Measurements from ENCODE around the gene KATNAL2. TPM values are rescaled to one million over a fixed set of nuclear protein-coding genes. Genes with fewer than 3 reads are reported as not detected.
A peak's percentile ranks its signal among the peaks of the same experiment; 100 is the strongest.

Gene KATNAL2
- polyA plus RNA-seq (ENCODE audit: insufficient read length), result 12.8 TPM

GRCh38 chr18:46917108-46917802 is at the start of gene KATNAL2, which contains the start of gene PIAS2:
Gene KATNAL2 (plus strand): TSS chr18:46917602. CDS start chr18:46946873, 29,271 bp downstream.
Gene PIAS2 (minus strand): TSS chr18:46917507. CDS start chr18:46917345, 162 bp downstream.
- peak; percentile 88 for DNase-seq

GRCh38 chr18:46868169-46868921 is 49.1 kb upstream of the KATNAL2 start:
- no peak for DNase-seq

- DNase-seq, result no peak
These were observed 39.9 kb upstream of the KATNAL2 start for GRCh38 chr18:46877329-46877987.

- DNase-seq, result no peak
These were observed 34.2 kb upstream of the KATNAL2 start for GRCh38 chr18:46883180-46883579.

- DNase-seq, result no peak
These were observed 30.5 kb upstream of the KATNAL2 start for GRCh38 chr18:46886893-46887292.

- no peak for DNase-seq
These were observed 28.4 kb upstream of the KATNAL2 start for GRCh38 chr18:46888965-46889364.

GRCh38 chr18:46891742-46892214 is 25.6 kb upstream of the KATNAL2 start:
- no peak for DNase-seq

- no peak for DNase-seq
These were observed 24.6 kb upstream of the KATNAL2 start for GRCh38 chr18:46892842-46893241.

GRCh38 chr18:46893360-46893759 is 24.0 kb upstream of the KATNAL2 start:
- no peak for DNase-seq

GRCh38 chr18:46894124-46894523 is 23.3 kb upstream of the KATNAL2 start:
- no peak for DNase-seq

GRCh38 chr18:46899274-46899948 is 18.0 kb upstream of the KATNAL2 start:
- DNase-seq, result no peak

- DNase-seq, result no peak
These were observed 14.0 kb upstream of the KATNAL2 start for GRCh38 chr18:46903406-46903805.

- no peak for DNase-seq
These were observed 7.9 kb upstream of the KATNAL2 start for GRCh38 chr18:46909497-46909896.

GRCh38 chr18:46910856-46911255 is 6.5 kb upstream of the KATNAL2 start:
- no peak for DNase-seq

- no peak for DNase-seq
These were observed 1.4 kb upstream of the KATNAL2 start for GRCh38 chr18:46915800-46916550.

GRCh38 chr18:46916551-46917107 is 773 bp upstream of the KATNAL2 start:
- DNase-seq, result no peak

GRCh38 chr18:46917803-46918600 is 600 bp downstream of the KATNAL2 start:
- peak; percentile 48 for DNase-seq

- DNase-seq, result no peak
These were observed 2.7 kb downstream of the KATNAL2 start for GRCh38 chr18:46920067-46920466.

- no peak for DNase-seq
These were observed 3.3 kb downstream of the KATNAL2 start for GRCh38 chr18:46920653-46921052.

GRCh38 chr18:46939337-46939963 is 22.0 kb downstream of the KATNAL2 start:
- DNase-seq, result no peak
